IMR-90 (cell line): Measurements from ENCODE around the gene DLL4.

Experiments
- BHLHE40 ChIP-seq: fragments of 150-350 bp; IDR thresholded peaks from 2 replicates; pipeline ENCODE4 v1.6.1; 2016; ENCODE audit warnings: mild to moderate bottlenecking, low read depth, low read length
- CEBPB ChIP-seq: IDR thresholded peaks from 2 replicates; pipeline ENCODE4 v1.6.1; 2012; ENCODE audit warnings: low read depth, low read length, improper control_type of control experiment
- CHD1 ChIP-seq: IDR thresholded peaks from 2 replicates; pipeline ENCODE4 v1.6.1; 2012; ENCODE audit warnings: low read depth, low read length, improper control_type of control experiment
- FOS ChIP-seq: fragments of 150-350 bp; IDR thresholded peaks from 2 replicates; pipeline ENCODE4 v1.6.1; 2016; ENCODE audit warnings: low read depth, low read length
- MAFK ChIP-seq: IDR thresholded peaks from 2 replicates; pipeline ENCODE4 v1.6.1; 2012; ENCODE audit warnings: low read depth, low read length, improper control_type of control experiment
- NFE2L2 ChIP-seq: fragments of 150-350 bp; IDR thresholded peaks from 2 replicates; pipeline ENCODE4 v1.6.1; 2016; ENCODE audit warnings: low read depth, mild to moderate bottlenecking, low read length
- POLR2A ChIP-seq: IDR thresholded peaks from 2 replicates; pipeline ENCODE4 v1.6.1; 2012; ENCODE audit warnings: mild to moderate bottlenecking, low read depth, low read length
- RAD21 ChIP-seq: IDR thresholded peaks from 2 replicates; pipeline ENCODE4 v1.6.1; 2012; ENCODE audit warnings: low read length, improper control_type of control experiment
- RCOR1 ChIP-seq: IDR thresholded peaks from 2 replicates; pipeline ENCODE4 v1.6.1; 2012; ENCODE audit warnings: mild to moderate bottlenecking, low read length, improper control_type of control experiment; ENCODE audit not compliant: insufficient replicate concordance
- RFX5 ChIP-seq: IDR thresholded peaks from 2 replicates; pipeline ENCODE4 v1.8.0; 2012; ENCODE audit warnings: low read depth, mild to moderate bottlenecking, low read length, moderate library complexity
- SMC3 ChIP-seq: fragments of 150-350 bp; IDR thresholded peaks from 2 replicates; pipeline ENCODE4 v1.6.1; 2016; ENCODE audit warnings: low read depth, mild to moderate bottlenecking, antibody characterized with exemption, low read length, moderate library complexity
- TF ChIP-seq, protein P1 (sequence below): conservative IDR thresholded peaks from 2 replicates; pipeline ENCODE4 v1.5.1; 2012; ENCODE audit warnings: mild to moderate bottlenecking, low read depth, low read length, improper control_type of control experiment
- TF ChIP-seq, protein P2 (sequence below): fragments of 150-350 bp; IDR thresholded peaks from 2 replicates; pipeline ENCODE4 v1.6.1; 2017; ENCODE audit warnings: mild to moderate bottlenecking, antibody characterized with exemption, low read length, low read depth

DNA sequence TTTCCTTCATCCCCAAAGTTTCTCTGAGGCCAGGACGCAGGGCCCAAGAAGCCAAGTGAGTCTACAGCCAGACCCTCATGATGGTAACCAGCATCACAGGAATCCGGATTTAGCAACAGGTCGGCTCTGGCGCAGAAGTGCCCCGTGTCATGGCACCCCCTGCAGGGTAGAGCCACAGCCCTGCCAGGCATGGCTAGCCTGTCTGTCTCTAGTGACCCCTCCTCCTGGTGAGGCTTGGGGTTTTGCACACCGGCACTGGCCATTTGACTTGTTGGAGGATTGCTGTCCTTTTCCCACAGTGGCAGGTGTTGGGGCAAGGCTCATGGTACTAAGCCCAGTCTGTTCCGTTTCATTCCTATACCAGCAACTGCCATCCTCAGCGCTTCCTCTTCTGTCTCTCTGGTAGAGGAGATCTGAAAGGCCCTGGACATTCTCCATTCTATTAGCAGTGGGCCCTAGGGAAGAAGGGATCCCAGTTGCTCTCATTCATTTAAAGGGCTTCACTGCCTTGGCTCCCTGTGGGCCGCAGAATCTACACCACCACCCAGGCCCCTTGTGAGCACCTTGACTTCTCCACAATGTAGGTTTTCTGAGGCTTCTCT lies 14.7 kb downstream of the DLL4 start:
- no peak for TF ChIP-seq RCOR1
- TF ChIP-seq, protein P1, sequence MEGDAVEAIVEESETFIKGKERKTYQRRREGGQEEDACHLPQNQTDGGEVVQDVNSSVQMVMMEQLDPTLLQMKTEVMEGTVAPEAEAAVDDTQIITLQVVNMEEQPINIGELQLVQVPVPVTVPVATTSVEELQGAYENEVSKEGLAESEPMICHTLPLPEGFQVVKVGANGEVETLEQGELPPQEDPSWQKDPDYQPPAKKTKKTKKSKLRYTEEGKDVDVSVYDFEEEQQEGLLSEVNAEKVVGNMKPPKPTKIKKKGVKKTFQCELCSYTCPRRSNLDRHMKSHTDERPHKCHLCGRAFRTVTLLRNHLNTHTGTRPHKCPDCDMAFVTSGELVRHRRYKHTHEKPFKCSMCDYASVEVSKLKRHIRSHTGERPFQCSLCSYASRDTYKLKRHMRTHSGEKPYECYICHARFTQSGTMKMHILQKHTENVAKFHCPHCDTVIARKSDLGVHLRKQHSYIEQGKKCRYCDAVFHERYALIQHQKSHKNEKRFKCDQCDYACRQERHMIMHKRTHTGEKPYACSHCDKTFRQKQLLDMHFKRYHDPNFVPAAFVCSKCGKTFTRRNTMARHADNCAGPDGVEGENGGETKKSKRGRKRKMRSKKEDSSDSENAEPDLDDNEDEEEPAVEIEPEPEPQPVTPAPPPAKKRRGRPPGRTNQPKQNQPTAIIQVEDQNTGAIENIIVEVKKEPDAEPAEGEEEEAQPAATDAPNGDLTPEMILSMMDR, result no peak
- no peak for TF ChIP-seq RFX5
- no peak for TF ChIP-seq CEBPB
- TF ChIP-seq FOS, result no peak
- no peak for TF ChIP-seq SMC3
- no peak for TF ChIP-seq POLR2A
- no peak for TF ChIP-seq RAD21
- no peak for TF ChIP-seq BHLHE40
- TF ChIP-seq MAFK, result no peak
- no peak for TF ChIP-seq CHD1
- TF ChIP-seq, protein P2, sequence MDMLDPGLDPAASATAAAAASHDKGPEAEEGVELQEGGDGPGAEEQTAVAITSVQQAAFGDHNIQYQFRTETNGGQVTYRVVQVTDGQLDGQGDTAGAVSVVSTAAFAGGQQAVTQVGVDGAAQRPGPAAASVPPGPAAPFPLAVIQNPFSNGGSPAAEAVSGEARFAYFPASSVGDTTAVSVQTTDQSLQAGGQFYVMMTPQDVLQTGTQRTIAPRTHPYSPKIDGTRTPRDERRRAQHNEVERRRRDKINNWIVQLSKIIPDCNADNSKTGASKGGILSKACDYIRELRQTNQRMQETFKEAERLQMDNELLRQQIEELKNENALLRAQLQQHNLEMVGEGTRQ, result no peak
- no peak for TF ChIP-seq NFE2L2
